GM23338 (cell line): Measurements from ENCODE around the gene TSPAN32. TPM values are rescaled to one million over a fixed set of nuclear protein-coding genes. Genes with fewer than 3 reads are reported as not detected.

Experiments
- ATAC-seq: fragments of 200-7000 bp; cut with Tn5 transposase; 3 replicates; pipeline ENCODE4 v1.9.1; 2020
- DNase-seq: peaks from one replicate; pipeline ENCODE4 v3.0.0-alpha.2; 2015; ENCODE audit warnings: low spot score
- H2AFZ ChIP-seq: fragments of 200-600 bp; sonication (generic); 2 replicates; pipeline ENCODE4 v1.8.0; 2016; ENCODE audit warnings: antibody characterized with exemption, mild to moderate bottlenecking, moderate library complexity
- H3F3A ChIP-seq: fragments of 200-600 bp; sonication (generic); replicated peaks from 2 replicates; pipeline ENCODE4 v1.8.0; 2017; ENCODE audit warnings: antibody characterized with exemption, mixed run types, low read depth
- H3K27ac ChIP-seq: fragments of 200-600 bp; sonication (generic); 2 replicates; pipeline ENCODE4 v1.6.1; 2016; ENCODE audit warnings: low read depth
- H3K27me3 ChIP-seq: fragments of 200-600 bp; sonication (generic); 2 replicates; pipeline ENCODE4 v1.8.0; 2016; ENCODE audit warnings: mild to moderate bottlenecking, mixed run types, moderate library complexity; ENCODE audit not compliant: insufficient read depth
- H3K36me3 ChIP-seq: fragments of 200-600 bp; sonication (generic); 2 replicates; pipeline ENCODE4 v1.8.0; 2016; ENCODE audit warnings: mild to moderate bottlenecking; ENCODE audit not compliant: insufficient read depth
- H3K4me1 ChIP-seq: fragments of 200-600 bp; sonication (generic); 2 replicates; pipeline ENCODE4 v1.8.0; 2016; ENCODE audit warnings: mild to moderate bottlenecking, moderate library complexity; ENCODE audit not compliant: insufficient read depth
- H3K4me2 ChIP-seq: fragments of 200-600 bp; sonication (generic); 2 replicates; pipeline ENCODE4 v1.7.1; 2017; ENCODE audit warnings: mixed run types
- H3K4me3 ChIP-seq: fragments of 200-600 bp; sonication (generic); 2 replicates; pipeline ENCODE4 v1.6.1; 2016; ENCODE audit warnings: mixed run types
- H3K79me2 ChIP-seq: fragments of 200-600 bp; sonication (generic); replicated peaks from 2 replicates; pipeline ENCODE4 v1.8.0; 2017; ENCODE audit warnings: mild to moderate bottlenecking; ENCODE audit not compliant: insufficient read depth
- H3K9me2 ChIP-seq: fragments of 200-600 bp; sonication (generic); 2 replicates; pipeline ENCODE4 v1.8.0; 2017; ENCODE audit not compliant: insufficient read depth
- H4K20me1 ChIP-seq: fragments of 200-600 bp; sonication (generic); replicated peaks from 2 replicates; pipeline ENCODE4 v1.8.0; 2017; ENCODE audit warnings: mild to moderate bottlenecking; ENCODE audit not compliant: insufficient read depth
- H3K27ac Mint-ChIP-seq: 2 replicates; pipeline ENCODE4 v1.8.0; 2020; ENCODE audit warnings: inconsistent platforms, mild to moderate bottlenecking, moderate library complexity, mixed read lengths
- H3K27me3 Mint-ChIP-seq: 3 replicates; pipeline ENCODE4 v1.8.0; 2022; ENCODE audit warnings: low read depth, mild to moderate bottlenecking, moderate library complexity, mixed read lengths, inconsistent platforms; ENCODE audit not compliant: insufficient read depth, poor library complexity
- H3K36me3 Mint-ChIP-seq: 3 replicates; pipeline ENCODE4 v1.8.0; 2021; ENCODE audit warnings: low read depth, mild to moderate bottlenecking, inconsistent platforms, moderate library complexity, mixed read lengths
- H3K4me1 Mint-ChIP-seq: 3 replicates; pipeline ENCODE4 v1.8.0; 2020; ENCODE audit warnings: mild to moderate bottlenecking, inconsistent platforms, mixed read lengths
- H3K4me3 Mint-ChIP-seq: 3 replicates; pipeline ENCODE4 v1.8.0; 2021; ENCODE audit warnings: moderate library complexity, mild to moderate bottlenecking, inconsistent platforms, mixed read lengths
- H3K9me3 Mint-ChIP-seq: 3 replicates; pipeline ENCODE4 v1.8.0; 2020; ENCODE audit warnings: moderate library complexity, mild to moderate bottlenecking, inconsistent platforms, mixed read lengths
- CREB1 ChIP-seq: fragments of 250-450 bp; sonication (Bioruptor Pico); IDR thresholded peaks from 2 replicates; pipeline ENCODE4 v1.5.0; 2020; ENCODE audit warnings: low read depth, mild to moderate bottlenecking, moderate library complexity
- CTCF ChIP-seq, 2 experiments: fragments of 200-600 bp in 1 of 2; sonication (generic) in 1 of 2; conservative IDR thresholded peaks; 2 replicates each; pipeline versions ENCODE4 v1.5.1 to v1.6.1; 2016 to 2017; ENCODE audit warnings: antibody characterized with exemption in 2 of 2, low read depth in 2 of 2, mild to moderate bottlenecking in 2 of 2, moderate library complexity in 1 of 2
- EZH2 ChIP-seq: fragments of 200-600 bp; sonication (generic); IDR thresholded peaks from one replicate; pipeline ENCODE4 v1.8.0; 2017; ENCODE audit warnings: antibody characterized with exemption, mild to moderate bottlenecking, low read depth; ENCODE audit not compliant: unreplicated experiment
- EZH2phosphoT487 ChIP-seq: fragments of 200-600 bp; sonication (generic); IDR thresholded peaks from one replicate; pipeline ENCODE4 v1.8.1; 2018; ENCODE audit warnings: antibody characterized with exemption; ENCODE audit not compliant: unreplicated experiment
- JUNB ChIP-seq: IDR thresholded peaks from one replicate; pipeline ENCODE4 v1.6.1; 2016; ENCODE audit warnings: antibody characterized with exemption; ENCODE audit not compliant: unreplicated experiment
- POLR2AphosphoS5 ChIP-seq: IDR thresholded peaks from 2 replicates; pipeline ENCODE4 v1.6.1; 2016; ENCODE audit warnings: antibody characterized with exemption, low read depth
- STAT1 ChIP-seq: IDR thresholded peaks from one replicate; pipeline ENCODE4 v1.6.1; 2016; ENCODE audit warnings: antibody characterized with exemption; ENCODE audit not compliant: unreplicated experiment
- ZNF114 ChIP-seq: fragments of 250-450 bp; sonication (Bioruptor Pico); IDR thresholded peaks from 2 replicates; pipeline ENCODE4 v1.5.0; 2020; ENCODE audit warnings: mild to moderate bottlenecking, moderate library complexity
- ZNF331 ChIP-seq: fragments of 250-450 bp; sonication (Bioruptor Pico); IDR thresholded peaks from 2 replicates; pipeline ENCODE4 v1.5.0; 2020; ENCODE audit warnings: low read depth, mild to moderate bottlenecking, moderate library complexity
- polyA plus RNA-seq: library from polyadenylated mRNA; unstranded; fragments of >200 nt; fragmentation: Nextera tagmentation; extraction: Ambion mirVana; gene quantifications from 2 replicates; pipeline ENCODE4 v1.2.1, GENCODE V29; 2016
- total RNA-seq: library from RNA; depleted of rRNA; stranded (reverse); fragments of >200 nt; shearing (Covaris generic); gene quantifications from 2 replicates; pipeline ENCODE4 v1.2.3, GENCODE V29; 2014
- TF ChIP-seq, protein P1 (sequence below): IDR thresholded peaks from one replicate; pipeline ENCODE4 v1.6.1; 2018; ENCODE audit warnings: antibody characterized with exemption; ENCODE audit not compliant: unreplicated experiment
- TF ChIP-seq, protein P2 (sequence below): IDR thresholded peaks from 2 replicates; pipeline ENCODE4 v1.6.1; 2016; ENCODE audit warnings: antibody characterized with exemption

Gene TSPAN32
- total and polyA plus RNA-seq, 2 experiments from 2014 or later, result not detected

DNA sequence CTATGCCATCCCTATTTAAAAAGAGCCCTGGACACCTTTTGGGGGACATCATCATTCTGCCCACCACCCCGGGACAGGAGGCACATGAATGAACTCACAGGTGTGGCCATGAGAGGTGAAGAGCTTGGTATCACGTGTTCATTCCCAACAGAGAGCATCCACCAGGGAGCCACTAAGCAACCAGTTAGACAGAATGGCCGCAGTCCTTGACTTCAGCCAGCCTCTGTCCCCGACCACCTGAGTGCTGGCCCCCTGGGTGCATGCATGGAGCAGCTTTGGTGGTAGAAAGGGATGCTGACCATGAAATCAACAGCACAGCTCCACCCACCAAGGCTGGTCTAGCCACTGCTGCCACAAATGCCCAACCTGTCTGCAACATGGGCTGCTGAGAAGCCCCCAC, 44.2 kb downstream of the TSPAN32 start (continued):
- TF ChIP-seq, protein P1, sequence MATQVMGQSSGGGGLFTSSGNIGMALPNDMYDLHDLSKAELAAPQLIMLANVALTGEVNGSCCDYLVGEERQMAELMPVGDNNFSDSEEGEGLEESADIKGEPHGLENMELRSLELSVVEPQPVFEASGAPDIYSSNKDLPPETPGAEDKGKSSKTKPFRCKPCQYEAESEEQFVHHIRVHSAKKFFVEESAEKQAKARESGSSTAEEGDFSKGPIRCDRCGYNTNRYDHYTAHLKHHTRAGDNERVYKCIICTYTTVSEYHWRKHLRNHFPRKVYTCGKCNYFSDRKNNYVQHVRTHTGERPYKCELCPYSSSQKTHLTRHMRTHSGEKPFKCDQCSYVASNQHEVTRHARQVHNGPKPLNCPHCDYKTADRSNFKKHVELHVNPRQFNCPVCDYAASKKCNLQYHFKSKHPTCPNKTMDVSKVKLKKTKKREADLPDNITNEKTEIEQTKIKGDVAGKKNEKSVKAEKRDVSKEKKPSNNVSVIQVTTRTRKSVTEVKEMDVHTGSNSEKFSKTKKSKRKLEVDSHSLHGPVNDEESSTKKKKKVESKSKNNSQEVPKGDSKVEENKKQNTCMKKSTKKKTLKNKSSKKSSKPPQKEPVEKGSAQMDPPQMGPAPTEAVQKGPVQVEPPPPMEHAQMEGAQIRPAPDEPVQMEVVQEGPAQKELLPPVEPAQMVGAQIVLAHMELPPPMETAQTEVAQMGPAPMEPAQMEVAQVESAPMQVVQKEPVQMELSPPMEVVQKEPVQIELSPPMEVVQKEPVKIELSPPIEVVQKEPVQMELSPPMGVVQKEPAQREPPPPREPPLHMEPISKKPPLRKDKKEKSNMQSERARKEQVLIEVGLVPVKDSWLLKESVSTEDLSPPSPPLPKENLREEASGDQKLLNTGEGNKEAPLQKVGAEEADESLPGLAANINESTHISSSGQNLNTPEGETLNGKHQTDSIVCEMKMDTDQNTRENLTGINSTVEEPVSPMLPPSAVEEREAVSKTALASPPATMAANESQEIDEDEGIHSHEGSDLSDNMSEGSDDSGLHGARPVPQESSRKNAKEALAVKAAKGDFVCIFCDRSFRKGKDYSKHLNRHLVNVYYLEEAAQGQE, result no peak
- TF ChIP-seq POLR2AphosphoS5 (no peak), JUNB (no peak), STAT1 (no peak), ZNF114 (no peak), CTCF (conservative IDR thresholded peaks at IDR 0.05; ENCODE audit: low read depth in 2 of 2) (no peak)

DNA sequence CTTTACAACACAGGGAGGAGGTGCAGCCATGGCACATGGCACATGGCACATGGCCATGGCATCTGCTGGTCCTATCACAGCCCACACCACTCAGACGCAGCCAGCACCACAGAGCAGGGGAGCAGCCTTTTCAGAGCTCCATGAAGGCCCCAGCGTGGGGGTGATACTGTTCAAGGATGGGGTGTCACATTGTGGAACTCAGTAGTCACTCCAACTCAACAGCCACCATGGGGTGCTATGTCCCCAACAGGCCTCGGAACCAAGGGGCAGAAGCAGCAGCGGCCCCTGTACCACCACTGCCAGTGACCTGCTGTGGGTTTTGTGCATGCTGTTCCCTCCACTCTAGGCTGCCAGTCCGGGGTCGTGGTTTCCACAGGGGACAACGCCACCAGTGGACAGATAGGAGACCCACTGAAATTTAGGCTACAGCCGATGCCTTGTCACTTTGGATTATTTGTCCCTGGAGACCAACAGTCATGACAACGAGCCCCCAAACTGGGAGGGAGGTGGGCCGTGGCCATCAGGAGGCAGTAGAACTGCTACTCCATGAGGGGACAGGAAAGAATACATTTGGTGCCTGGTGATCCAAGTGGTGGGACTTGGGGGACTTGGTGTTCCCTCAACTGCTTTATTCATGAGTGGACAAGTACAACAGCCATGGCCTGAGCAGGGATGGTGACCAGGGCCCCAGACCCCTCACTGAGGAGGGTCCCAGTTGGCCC, 44.9 kb downstream of the TSPAN32 start:
- no peak overlapping the region for H3K4me2 ChIP-seq
- DNase-seq (no peak), ATAC-seq (no peak)
- no peaks in the 10 kb centered on the region for H3K27me3 ChIP-seq
- no peaks in the 10 kb centered on the region for H3K4me1 ChIP-seq
- H3K4me3 ChIP-seq, result no peak overlapping the region
- no peaks in the 10 kb centered on the region for H3K4me1 Mint-ChIP-seq
- peaks cover 3% of the 10 kb centered on the region for H3K36me3 ChIP-seq
- peaks cover 14% of the 10 kb centered on the region; the same call in 2 of the 3 replicates for H3K36me3 Mint-ChIP-seq
- H3K4me3 Mint-ChIP-seq, result no peak overlapping the region
- TF ChIP-seq ZNF114, result no peak
- no peak for TF ChIP-seq STAT1
- H3K27ac ChIP-seq, result no peak overlapping the region
- H3K27me3 Mint-ChIP-seq, result peaks cover 14% of the 10 kb centered on the region
- 0 out of 2 replicates have a peak, but pooled peaks cover 5% of the 10 kb centered on the region for H3K9me2 ChIP-seq
- H4K20me1 ChIP-seq, result no peaks in the 10 kb centered on the region
- H2AFZ ChIP-seq, result no peak overlapping the region
- no peak overlapping the region for H3K27ac Mint-ChIP-seq
- peaks cover 60% of the 10 kb centered on the region for H3K9me3 Mint-ChIP-seq
- no peaks in the 10 kb centered on the region for H3F3A ChIP-seq
- H3K79me2 ChIP-seq, result no peaks in the 10 kb centered on the region

DNA sequence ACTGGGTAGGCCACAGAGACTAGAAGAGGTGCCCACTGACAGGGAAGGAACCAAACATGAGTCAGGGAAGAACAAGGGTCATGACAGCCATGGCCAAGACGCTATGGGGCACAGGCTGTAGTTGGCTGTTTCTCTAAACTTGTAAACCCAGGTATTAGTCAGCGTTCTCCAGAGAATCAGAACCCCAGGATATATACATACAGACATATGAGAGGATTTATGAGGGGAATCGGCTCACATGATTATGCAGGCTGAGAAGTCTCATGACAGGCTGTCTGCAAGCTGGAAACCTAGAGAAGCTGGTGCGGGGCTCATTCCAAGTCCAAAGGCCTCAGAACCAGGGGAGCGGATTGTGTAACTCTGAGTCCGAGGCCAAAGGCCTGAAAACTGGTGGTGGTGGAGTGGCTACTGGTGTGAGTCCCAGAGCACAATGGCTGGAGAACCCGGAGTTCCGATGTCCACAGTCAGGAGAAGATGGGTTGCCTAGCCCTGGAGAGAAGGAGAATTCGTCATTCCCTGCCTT, 45.6 kb downstream of the TSPAN32 start:
- Mint-ChIP-seq H3K27ac (no peak overlapping the region), H3K4me3 (no peak overlapping the region), H3K27me3 (peaks cover 16% of the 10 kb centered on the region), H3K4me1 (no peaks in the 10 kb centered on the region; the same call in 2 of the 3 replicates), H3K9me3 (peaks cover 61% of the 10 kb centered on the region), H3K36me3 (peaks cover 14% of the 10 kb centered on the region; the same call in 2 of the 3 replicates)
- no peaks in the 10 kb centered on the region for H3K79me2 ChIP-seq
- no peak overlapping the region for H3K4me2 ChIP-seq
- ATAC-seq (no peak), DNase-seq (no peak)
- H2AFZ ChIP-seq, result no peak overlapping the region
- H3K27ac ChIP-seq, result no peak overlapping the region
- no peak overlapping the region for H3K4me3 ChIP-seq
- H3K9me2 ChIP-seq, result 0 out of 2 replicates have a peak, but pooled peaks cover 5% of the 10 kb centered on the region
- H3K36me3 ChIP-seq, result peaks cover 3% of the 10 kb centered on the region
- no peaks in the 10 kb centered on the region for H3K4me1 ChIP-seq
- TF ChIP-seq ZNF114, result no peak
- TF ChIP-seq, protein P2, sequence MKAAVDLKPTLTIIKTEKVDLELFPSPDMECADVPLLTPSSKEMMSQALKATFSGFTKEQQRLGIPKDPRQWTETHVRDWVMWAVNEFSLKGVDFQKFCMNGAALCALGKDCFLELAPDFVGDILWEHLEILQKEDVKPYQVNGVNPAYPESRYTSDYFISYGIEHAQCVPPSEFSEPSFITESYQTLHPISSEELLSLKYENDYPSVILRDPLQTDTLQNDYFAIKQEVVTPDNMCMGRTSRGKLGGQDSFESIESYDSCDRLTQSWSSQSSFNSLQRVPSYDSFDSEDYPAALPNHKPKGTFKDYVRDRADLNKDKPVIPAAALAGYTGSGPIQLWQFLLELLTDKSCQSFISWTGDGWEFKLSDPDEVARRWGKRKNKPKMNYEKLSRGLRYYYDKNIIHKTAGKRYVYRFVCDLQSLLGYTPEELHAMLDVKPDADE, result no peak
- TF ChIP-seq EZH2phosphoT487, result no peak
- no peak for TF ChIP-seq JUNB
- TF ChIP-seq CREB1 (CRISPR knock-in tag), result no peak
- no peak for TF ChIP-seq EZH2
- TF ChIP-seq STAT1, result no peak
- TF ChIP-seq POLR2AphosphoS5, result no peak
- TF ChIP-seq ZNF331 (CRISPR knock-in tag), result no peak
- no peak for TF ChIP-seq CTCF (conservative IDR thresholded peaks at IDR 0.05; ENCODE audit: low read depth in 2 of 2)
- no peaks in the 10 kb centered on the region for H4K20me1 ChIP-seq
- H3F3A ChIP-seq, result no peaks in the 10 kb centered on the region
- H3K27me3 ChIP-seq, result no peaks in the 10 kb centered on the region
